ENCODE measurements around the gene MMP23B. TPM values are rescaled to one million over a fixed set of nuclear protein-coding genes. Genes with fewer than 3 reads are reported as not detected.
"Not testable (repeated sequence)": the region's sequence is repeated elsewhere in the genome, so short reads cannot be mapped to it uniquely, and the experiment has no call there.

MMP23B gene
- polyA plus RNA-seq, 6 donors from 2014 or later: 0.35 to 0.74 (median 0.53) TPM; not detected in 2

DNA sequence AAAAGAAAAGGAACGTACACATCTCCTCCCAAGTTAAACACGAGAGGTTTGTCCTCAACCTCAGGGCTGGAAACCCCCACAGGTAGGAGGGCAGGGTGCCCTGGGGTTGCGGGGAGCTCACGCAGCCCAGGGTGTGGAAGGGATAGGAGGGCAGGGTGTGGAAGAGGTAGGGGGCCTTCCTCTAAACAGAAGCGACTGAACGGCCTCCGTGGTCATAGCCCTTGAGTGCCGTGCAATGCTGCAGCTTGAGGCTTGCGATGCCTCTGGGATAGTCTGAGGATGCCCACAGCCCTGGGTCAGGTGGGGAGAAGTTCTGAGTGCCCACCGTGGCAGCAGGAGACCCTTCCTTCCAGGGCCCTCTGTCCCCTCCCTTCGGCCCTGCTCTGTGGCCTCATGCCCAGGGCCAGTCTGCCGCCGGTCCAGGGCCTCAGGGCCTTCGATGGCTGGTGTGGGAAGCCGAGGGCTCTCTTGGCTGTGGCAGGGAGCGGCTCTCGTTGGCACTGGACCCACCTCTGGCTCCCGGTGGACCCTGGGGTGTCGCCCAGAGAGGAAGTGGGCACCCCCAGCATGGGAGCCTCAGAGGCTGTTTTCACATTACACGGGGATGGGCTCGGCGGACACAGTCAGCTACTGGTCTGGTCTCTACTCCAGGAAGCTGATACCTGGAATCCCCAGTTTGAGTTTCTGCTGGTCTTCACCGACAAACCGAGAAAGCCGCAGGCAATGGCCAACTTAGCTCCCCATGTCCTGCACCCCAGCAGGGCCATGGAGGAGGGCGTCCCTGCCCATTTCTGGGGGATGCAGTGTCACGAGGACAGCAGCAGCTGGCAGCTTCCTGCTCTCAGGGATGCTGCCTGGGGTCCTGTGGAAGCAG, 33.2 kb downstream of the MMP23B start:
- H3K9me3 Mint-ChIP-seq: no peaks in the 10 kb centered on the region
- no peaks in the 10 kb centered on the region for H3K27me3 Mint-ChIP-seq
- DNase-seq (no peak), ATAC-seq (ENCODE audit: low read depth in 2 of 2) (no peak)
- no peak overlapping the region for H3K27ac Mint-ChIP-seq
- H3K4me3 Mint-ChIP-seq: no peak overlapping the region
- H3K4me1 Mint-ChIP-seq: peaks cover 0 to 2% (median 0%) of the 10 kb centered on the region in 3 donors
- no peaks in the 10 kb centered on the region for H3K36me3 Mint-ChIP-seq

DNA sequence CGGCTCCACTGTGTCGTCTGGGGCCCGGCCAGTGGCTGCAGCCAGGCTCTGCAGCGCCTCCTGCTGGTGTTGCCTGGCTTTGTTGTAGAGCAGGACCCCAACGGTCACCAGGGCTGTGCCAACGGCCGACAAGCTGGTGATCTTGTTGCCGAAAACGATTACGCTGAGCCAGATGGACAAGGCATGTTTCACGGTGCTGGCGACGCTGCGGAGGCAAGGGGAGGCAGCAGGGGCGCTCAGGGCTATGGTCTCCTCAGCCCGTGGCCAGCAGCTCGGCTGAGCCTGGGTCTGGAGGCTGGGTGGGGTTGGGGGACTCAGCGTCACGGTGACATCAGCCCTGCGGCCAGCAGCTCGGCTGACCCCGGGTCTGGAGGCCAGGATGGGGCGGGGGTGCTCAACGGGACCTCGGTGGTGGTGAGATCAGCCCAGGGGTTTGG, 33.9 kb downstream of the MMP23B start:
- Mint-ChIP-seq H3K4me1 (peaks cover 0 to 2% (median 0%) of the 10 kb centered on the region in 3 donors), H3K36me3 (no peaks in the 10 kb centered on the region), H3K27ac (peak overlapping the region in 1 of 6 donors; percentile 29), H3K4me3 (no peak overlapping the region), H3K27me3 (no peaks in the 10 kb centered on the region), H3K9me3 (no peaks in the 10 kb centered on the region)
- DNase-seq: no peak
- ATAC-seq (ENCODE audit: low read depth in 2 of 2): no peak

DNA sequence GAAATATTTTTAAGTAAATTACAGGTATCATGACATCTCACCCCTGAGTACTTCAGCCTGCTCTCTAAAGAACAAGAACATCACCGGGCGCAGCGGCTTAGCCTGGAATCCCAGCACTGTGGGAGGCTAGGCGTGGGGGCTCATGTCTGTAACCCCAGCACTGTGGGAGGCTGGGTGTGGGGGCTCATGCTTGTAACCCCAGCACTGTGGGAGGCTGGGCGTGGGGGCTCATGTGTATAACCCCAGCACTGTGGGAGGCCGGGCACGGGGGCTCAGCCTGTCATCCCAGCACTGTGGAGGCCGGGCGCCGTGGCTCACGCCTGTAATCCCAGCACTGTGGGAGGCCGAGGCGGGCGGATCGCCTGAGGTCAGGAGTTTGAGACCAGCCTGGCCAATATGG, 34.6 kb downstream of the MMP23B start:
- peak overlapping the region in 1 of 6 donors; percentile 68 for H3K27ac Mint-ChIP-seq
- no peak for DNase-seq

DNA sequence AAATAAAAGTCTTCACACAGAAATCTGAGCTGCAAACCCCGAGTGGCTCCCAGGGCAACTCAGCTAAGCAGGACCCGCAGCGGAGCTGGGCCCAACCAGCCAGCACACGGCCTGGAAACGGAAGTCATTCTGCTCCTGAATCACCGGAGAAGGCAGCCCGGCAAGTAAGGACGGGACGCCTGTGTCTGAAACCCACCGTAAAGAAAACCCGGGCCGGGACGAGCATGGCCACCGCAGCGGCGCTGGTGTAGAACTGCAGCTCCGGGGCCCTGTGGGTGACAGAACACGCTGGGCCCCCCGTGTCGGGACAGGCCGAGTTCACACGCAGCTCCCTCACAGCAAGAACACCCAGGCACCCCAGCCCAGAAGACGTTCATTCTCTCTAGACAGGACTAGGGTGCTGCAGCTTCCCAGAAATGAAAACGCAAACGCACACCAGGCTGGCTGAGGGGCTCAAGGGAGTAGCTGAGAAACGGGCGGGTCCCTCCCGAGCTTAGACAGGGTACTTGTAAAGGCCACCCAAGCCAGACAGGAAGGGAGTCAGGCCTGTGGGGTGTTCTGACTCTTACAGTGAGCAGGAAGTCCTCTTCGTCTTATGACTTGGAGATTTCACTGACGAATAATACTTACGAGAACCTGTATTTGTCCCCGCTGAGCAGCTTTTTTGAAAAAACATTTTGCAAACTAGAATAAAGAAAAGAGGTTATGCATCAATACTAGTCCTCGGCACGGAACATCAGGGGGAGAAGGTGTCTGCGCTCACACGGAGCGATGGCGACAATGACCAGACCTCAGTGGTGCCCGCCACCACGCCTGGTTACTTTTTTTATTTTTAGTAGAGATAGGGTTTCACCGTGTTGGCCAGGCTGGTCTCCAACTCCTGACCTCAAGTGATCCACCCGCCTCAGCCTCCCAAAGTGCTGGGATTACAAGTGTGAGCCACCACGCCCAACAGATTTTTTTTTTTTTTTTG, 37.8 kb downstream of the MMP23B start:
- peaks cover 0 to 2% (median 0%) of the 10 kb centered on the region in 3 donors for H3K4me1 Mint-ChIP-seq
- ATAC-seq (ENCODE audit: low read depth in 2 of 2) (no peak), DNase-seq (no peak)
- peak overlapping the region in 1 of 8 donors; percentile 44 for H3K4me3 Mint-ChIP-seq
- H3K36me3 Mint-ChIP-seq: no peaks in the 10 kb centered on the region
- H3K27me3 Mint-ChIP-seq: no peaks in the 10 kb centered on the region
- peak overlapping the region in 1 of 6 donors; percentile 11 for H3K27ac Mint-ChIP-seq
- no peaks in the 10 kb centered on the region for H3K9me3 Mint-ChIP-seq

More for the DNA sequence above, 34.6 kb downstream of the MMP23B start:
- no peaks in the 10 kb centered on the region for H3K9me3 Mint-ChIP-seq
- ATAC-seq (ENCODE audit: low read depth in 2 of 2): no peak
- H3K36me3 Mint-ChIP-seq: no peaks in the 10 kb centered on the region
- H3K4me1 Mint-ChIP-seq: peaks cover 0 to 2% (median 0%) of the 10 kb centered on the region in 3 donors
- peak overlapping the region in 1 of 8 donors; percentile 42 for H3K4me3 Mint-ChIP-seq
- no peaks in the 10 kb centered on the region for H3K27me3 Mint-ChIP-seq

DNA sequence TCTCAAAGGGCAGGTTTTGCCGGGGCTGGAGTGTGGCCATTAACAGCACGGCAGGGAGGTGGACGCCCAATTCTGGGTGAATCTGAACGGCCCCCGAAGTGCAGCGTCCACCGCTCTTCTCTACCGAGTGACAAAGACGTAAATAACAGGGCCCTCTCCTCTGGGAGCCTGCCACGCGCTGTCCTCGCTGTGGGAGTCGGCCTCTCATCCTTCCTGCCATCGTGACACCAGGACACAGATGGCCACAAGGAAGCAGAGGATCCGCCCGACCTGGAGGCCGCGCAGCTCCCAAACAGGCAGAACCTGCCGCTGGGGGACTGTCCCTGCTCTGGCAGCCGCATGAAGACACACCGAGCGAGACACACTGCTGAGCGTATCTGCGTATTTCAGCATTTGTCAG, 38.9 kb downstream of the MMP23B start:
- Mint-ChIP-seq H3K4me1 (peaks cover 0 to 2% (median 0%) of the 10 kb centered on the region in 3 donors), H3K9me3 (no peaks in the 10 kb centered on the region), H3K36me3 (no peaks in the 10 kb centered on the region), H3K27ac (peak overlapping the region in 1 of 6 donors; percentile 58), H3K4me3 (no peak overlapping the region), H3K27me3 (no peaks in the 10 kb centered on the region)
- ATAC-seq (ENCODE audit: low read depth in 2 of 2) (no peak), DNase-seq (no peak)

DNA sequence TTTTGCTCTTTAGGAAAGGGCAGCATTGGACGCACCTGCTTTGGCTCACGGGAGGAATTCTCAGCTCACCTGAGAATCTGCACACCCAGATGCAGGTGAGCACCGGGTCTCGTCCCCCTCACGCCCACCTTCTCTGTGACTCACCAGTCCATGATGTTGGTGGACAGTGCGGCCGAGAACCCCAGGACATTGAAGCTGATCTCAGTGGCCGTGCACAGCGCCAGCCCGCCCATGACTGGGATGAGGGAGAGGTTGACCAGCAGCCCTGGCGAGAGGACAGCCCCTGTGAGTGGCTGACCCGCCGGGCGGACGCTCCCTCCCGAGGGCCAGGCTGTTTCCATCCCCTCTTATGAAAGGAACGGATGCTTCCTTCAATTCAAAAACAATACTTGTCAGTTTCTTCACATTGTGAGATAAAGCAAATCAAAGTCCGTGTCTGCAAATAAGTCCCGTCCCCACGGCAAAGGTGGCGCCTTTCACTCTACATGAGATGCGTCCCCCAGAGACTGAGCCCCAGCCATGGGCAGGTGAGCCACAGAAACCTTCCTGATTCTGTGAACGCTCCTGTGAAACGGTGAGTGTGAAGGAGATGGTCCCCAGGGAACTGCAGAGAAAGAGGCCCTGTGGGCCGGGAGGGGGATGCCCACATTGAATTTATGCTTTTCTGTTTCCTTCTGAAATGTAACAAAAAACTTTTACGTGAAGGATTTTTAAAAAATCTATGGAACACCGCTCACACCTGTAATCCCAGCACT, 39.6 kb downstream of the MMP23B start:
- no peaks in the 10 kb centered on the region for H3K36me3 Mint-ChIP-seq
- H3K4me1 Mint-ChIP-seq: peaks cover 0 to 2% (median 0%) of the 10 kb centered on the region in 3 donors
- no peak for DNase-seq
- no peak for ATAC-seq (ENCODE audit: low read depth in 2 of 2)
- H3K9me3 Mint-ChIP-seq: no peaks in the 10 kb centered on the region
- H3K4me3 Mint-ChIP-seq: no peak overlapping the region
- H3K27ac Mint-ChIP-seq: peak overlapping the region in 2 of 6 donors; percentile 36 to 58
- no peaks in the 10 kb centered on the region for H3K27me3 Mint-ChIP-seq

DNA sequence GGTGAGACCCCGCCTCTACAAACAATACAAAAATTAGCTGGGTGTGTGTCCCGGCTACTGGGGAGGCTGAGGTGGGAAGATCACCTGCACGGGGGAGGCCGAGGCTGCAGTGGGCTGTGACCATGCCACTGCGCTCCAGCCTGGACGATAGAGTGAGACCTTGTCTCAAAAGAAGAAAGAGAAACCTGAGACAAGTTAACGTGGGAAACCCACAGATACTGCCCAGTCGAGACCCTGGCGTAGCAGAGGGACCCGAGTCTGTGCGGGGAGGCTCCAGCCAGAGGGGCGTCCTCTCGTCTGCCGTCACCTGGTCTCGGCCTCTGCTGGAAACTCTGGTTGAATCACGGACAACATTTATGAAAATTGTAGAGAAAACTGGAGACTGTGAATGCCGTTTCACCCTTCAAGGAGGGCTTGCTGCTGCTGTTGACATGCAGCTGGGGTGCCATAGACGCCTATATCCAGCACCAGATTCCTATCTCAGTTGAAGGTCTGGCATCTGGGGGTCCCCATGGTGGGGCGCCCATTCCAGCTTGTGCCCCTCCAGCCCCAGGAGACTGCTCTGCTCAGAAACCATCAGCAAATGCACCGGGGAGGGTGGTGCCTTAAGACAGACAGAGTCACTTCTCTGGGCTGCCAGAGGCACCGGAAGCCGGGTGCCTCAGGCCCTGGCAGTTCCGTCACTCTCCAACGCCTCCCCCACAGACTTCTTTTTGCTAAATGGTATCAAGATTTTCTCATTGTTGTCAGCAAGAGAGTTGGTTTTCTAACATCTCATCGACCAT, 40.4 kb downstream of the MMP23B start:
- no peaks in the 10 kb centered on the region for H3K36me3 Mint-ChIP-seq
- H3K9me3 Mint-ChIP-seq: no peaks in the 10 kb centered on the region
- DNase-seq: no peak
- no peak for ATAC-seq (ENCODE audit: low read depth in 2 of 2)
- no peaks in the 10 kb centered on the region for H3K27me3 Mint-ChIP-seq
- no peak overlapping the region for H3K4me3 Mint-ChIP-seq
- peak overlapping the region in 2 of 6 donors; percentile 36 to 47 for H3K27ac Mint-ChIP-seq
- H3K4me1 Mint-ChIP-seq: peaks cover 0 to 5% (median 2%) of the 10 kb centered on the region in 3 donors

DNA sequence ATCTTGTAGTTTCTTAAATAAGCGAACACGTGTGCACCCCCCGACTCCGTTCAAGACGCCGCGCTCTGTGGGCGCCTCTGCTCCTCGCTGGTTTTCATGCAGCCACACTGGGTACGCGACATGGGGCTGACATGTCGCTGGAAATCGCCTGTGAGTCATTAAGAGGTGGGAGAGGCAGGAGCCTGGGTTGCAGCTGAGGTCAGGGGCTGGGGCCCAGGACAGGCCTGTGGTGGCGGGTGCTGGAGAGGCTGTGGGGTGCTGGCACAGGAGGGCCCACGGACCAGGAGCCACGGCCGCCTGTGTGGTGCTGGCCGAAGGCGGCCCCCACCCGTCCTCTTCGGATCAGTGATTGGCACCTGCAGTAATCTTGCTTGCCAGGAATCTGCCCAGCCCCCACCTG, 42.8 kb downstream of the MMP23B start:
- peaks cover 19 to 28% (median 23%) of the 10 kb centered on the region in 3 donors for H3K4me1 Mint-ChIP-seq
- H3K27ac Mint-ChIP-seq: peak overlapping the region in 1 of 6 donors; percentile 79
- not testable (repeated sequence) for ATAC-seq (ENCODE audit: low read depth in 2 of 2); H3K36me3 Mint-ChIP-seq; DNase-seq; H3K9me3 Mint-ChIP-seq; H3K27me3 Mint-ChIP-seq; H3K4me3 Mint-ChIP-seq

DNA sequence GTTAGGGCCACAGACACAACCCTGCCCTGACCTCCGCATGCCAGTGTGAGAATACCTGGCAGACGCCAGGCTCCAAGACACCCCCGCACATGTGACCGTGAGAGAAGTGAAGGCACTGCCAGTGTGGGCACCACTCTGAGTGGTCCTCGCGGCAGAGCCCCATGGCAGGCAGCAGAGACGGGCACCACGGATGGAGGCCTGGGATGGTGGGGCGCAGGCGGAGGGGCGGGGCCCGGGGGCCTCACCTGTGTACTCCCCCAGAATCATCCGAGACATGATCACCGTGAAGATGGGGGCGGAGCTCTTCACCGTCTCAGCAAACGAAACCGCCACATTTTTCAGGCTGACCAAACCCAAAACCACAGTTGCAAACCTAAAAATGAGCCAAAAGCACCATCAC, 43.2 kb downstream of the MMP23B start:
- DNase-seq; H3K9me3 Mint-ChIP-seq; H3K27ac Mint-ChIP-seq; H3K36me3 Mint-ChIP-seq; H3K27me3 Mint-ChIP-seq; ATAC-seq (ENCODE audit: low read depth in 2 of 2); H3K4me3 Mint-ChIP-seq: not testable (repeated sequence)
- H3K4me1 Mint-ChIP-seq: peaks cover 19 to 30% (median 23%) of the 10 kb centered on the region in 3 donors

DNA sequence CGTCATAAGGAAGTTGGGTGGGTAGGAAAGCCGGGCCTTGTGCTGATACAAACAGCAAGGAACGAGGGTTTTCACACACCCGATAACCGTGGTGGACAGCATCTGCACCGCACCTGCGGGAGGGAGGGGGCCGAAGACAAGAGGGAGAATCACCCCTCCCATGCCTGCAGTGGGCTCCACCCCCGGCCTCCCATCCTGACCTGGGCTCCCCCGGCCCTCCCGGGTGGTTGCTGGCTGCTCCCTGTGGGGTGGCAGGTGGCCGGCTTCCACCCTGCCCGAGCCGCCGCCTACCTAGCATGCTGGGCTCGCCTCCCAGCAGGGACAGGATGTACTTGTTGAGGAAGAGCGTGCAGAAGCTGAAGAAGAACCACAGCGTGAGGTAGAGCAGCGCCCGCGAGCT, 44.1 kb downstream of the MMP23B start:
- not testable (repeated sequence) for DNase-seq; H3K27ac Mint-ChIP-seq; H3K27me3 Mint-ChIP-seq; H3K36me3 Mint-ChIP-seq; ATAC-seq (ENCODE audit: low read depth in 2 of 2); H3K9me3 Mint-ChIP-seq; H3K4me3 Mint-ChIP-seq
- H3K4me1 Mint-ChIP-seq: peaks cover 21 to 33% (median 26%) of the 10 kb centered on the region in 3 donors

DNA sequence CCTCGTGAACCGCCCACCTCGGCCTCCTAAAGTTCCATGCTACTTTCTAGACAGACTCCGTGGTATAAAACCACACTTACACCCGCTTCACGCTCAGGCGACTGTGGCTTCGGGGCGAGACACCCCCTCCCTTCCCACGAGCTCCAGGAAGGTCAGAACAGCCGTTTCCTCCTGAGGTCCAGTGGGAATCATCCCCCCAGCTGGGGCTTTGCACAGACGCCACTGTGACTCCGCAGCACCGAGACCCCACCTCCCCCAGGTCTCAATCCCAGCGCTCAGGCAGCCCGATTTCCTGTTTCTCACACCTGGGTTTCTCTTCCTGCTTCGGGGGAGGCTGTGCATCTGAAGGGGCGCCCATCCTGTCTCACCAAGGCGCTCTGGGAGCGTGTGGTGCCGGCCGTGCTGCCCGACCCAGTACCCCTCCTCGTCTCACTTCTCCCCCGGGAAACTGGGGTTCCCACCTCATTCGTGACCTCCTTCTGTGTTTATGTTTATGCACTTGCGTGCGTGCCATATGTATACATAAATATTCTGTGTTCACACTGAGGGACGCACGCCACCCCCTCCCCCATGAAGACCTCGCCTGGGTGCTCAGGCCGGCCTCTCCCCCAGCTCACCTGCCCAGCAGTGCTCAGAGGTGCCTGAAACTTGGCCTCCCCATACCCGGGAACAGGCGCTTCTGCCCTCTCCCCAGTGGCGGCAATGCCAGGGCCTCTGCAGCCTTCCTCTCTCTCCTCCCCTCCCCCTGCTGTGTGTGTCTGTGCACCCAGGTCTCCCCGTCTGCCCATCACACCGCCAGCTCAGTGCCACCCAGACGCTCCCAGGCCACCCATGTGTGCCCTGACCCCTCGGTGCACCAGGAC, 46.0 kb downstream of the MMP23B start:
- Mint-ChIP-seq H3K27me3 (no peaks in the 10 kb centered on the region), H3K36me3 (no peaks in the 10 kb centered on the region), H3K4me1 (peaks cover 23 to 38% (median 29%) of the 10 kb centered on the region in 3 donors), H3K4me3 (peak overlapping the region; percentile 77 to 96 (median 90)), H3K27ac (peak overlapping the region; percentile 79 to 99 (median 98)), H3K9me3 (no peaks in the 10 kb centered on the region)
- DNase-seq: peak; percentile 81
- peak; percentile 85 to 88 for ATAC-seq (ENCODE audit: low read depth in 2 of 2)
